Activated CD8-positive, alpha-beta memory T cell treated with anti-CD3 and anti-CD28 coated beads for 24 hours (primary cell): Measurements from ENCODE around the gene CCDC6.
"Not testable (repeated sequence)": the region's sequence is repeated elsewhere in the genome, so short reads cannot be mapped to it uniquely, and the experiment has no call there.

Experiments
- DNase-seq: peaks from one replicate; pipeline ENCODE4 v3.0.0-alpha.2; 2020

CCDC6 gene

DNA sequence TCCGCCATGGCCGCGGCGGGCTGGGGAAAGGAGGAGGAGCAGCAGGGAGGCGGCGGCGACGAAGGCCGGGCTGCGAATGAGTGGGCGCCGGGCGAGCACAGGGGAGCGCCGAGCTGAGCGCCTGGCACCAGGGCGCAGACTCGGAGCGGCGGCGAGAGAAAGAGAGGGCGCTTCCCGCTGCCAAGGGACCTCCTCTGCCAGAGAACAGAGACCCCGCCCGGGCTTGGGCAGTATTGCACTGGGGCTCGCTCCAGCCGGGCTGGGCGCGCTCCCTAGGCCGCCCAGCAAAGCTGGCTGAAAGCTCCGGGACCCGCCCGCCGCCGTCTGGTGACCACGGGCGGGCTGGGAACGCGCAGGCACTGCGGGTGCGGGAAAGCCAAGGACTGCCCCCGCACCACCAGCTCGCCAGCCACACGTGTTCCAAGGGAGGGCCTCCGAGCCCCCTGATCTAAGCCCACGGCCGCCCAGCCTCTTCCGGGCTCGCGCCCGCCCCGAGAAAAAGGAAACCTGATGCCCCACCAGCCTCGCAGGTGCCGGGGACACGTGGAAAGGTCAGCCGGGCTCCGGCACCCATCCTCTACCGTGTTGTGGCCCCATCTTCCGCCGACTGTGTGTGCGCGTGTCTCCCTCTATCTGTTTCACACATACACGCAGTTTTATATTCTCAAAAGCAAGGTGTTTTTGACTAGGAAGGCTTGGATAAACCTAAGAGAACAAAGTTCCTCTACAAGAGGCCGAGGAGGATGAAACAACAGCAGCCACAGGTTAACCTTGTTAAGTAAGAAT lies at the start of gene CCDC6:
Gene CCDC6, minus strand, starts transcription at position 140 of the 786 bp plus-strand sequence. Its CDS starts 132 bp downstream, at position 8.
- DNase-seq = peak; percentile 95

DNA sequence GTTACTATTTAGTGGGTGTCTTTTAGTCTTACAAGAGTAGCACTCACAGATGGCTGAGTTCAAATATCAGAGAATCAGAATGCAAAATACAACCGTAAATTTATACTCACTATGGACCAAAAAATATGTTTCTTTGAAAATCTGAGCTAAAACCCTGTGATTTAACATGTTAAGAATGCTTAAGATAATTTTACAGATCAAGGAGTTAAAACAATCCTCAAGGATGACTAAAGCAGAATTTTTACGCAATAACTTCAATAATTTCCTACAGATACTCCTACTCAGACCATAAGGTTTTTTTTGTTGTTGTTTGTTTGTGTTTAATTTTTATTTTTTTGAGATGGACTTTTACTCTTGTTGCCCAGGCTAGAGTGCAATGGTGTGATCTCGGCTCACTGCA lies 47.9 kb upstream of the CCDC6 start:
- DNase-seq = no peak

DNA sequence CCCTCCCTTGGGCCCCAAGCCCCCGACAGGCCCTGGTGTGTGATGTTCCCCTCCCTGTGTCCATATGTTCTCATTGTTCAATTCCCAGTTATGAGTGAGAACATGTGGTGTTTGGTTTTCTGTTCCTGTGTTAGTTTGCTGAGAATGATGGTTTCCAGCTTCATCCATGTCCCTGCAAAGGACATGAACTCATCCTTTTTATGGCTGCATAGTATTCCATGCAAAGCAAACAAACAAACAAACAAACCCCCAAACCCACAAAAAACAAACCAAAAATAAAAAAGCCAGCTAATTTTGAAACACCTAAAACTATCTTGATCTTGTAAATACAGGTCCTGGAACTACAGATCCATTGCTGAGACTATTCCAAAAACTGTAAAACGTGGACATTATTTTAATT lies 47.4 kb upstream of the CCDC6 start:
- DNase-seq = not testable (repeated sequence)

DNA sequence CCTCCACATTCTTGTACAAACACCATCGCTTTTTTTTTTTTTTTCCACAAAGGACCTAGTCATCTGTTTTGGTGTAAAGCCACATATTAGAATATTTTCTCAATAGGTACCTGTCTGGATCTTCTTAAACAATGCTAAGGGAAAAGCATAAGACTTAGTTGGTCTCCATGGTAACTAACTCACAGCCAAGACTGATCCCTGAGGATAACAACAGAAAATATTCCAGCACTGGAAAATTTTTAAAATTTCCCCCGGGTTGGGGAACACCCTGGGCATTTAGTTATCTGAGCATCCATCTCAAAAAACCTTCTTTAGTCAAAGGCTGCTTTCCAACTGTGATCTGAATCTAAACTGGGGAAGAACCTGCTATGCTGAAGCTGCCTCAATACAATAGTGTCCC lies 43.7 kb upstream of the CCDC6 start:
- no peak for DNase-seq

DNA sequence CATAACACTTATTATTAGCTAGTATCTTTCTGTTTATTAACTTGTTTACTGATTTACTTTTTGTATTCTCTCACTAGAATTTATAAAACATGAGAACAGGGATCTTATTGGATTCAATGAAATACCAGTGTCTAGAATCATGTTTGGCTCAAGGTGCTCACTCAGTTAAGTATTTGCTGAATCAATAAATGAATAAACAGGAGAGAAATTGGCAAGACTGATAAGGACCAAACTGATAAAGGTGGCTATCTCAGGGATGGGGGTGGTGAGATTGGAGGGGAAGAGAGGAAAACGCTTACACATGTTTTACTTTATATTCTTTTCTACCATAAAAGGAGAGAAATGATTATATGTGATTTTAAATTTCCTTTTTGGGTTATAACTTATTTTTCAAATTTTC lies 43.3 kb upstream of the CCDC6 start:
- DNase-seq = no peak

DNA sequence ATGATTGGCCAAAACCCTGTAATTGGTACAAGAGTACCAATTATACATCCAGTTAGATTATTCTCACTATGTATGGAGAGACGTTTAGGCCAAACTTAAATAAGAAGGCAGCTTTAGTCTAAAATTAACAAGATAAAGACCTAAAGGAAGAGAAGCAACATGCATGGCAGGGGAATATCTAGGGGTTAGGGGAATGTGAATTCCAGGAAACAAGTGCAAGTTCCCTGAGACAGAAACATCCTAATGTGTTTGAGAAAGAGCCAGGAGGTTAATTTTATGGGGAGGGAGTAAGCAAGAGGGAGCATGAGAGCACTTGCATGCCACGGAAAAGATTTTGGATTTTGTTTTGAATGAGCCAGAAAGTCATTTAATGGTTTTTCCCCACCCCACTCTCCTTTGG lies 39.6 kb upstream of the CCDC6 start:
- DNase-seq = no peak

DNA sequence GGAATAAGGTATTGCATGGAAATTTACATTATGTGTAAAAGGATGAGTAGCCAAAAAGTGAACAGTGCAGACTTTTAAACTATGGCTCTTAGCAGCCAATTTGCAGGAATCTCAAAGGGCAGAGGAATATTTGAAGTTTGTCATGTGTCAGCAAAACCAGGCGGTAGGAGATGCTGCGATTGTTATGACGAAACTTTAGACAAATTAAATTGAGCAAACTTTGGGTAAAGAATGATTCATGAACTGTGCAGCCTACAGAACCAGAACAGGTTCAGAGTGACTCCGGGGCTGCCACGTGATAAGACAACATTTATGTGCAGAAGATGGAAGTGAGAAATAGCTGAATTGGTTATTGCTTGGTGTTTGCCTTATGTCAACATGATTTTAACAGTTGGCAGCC lies 39.2 kb upstream of the CCDC6 start:
- DNase-seq = no peak

DNA sequence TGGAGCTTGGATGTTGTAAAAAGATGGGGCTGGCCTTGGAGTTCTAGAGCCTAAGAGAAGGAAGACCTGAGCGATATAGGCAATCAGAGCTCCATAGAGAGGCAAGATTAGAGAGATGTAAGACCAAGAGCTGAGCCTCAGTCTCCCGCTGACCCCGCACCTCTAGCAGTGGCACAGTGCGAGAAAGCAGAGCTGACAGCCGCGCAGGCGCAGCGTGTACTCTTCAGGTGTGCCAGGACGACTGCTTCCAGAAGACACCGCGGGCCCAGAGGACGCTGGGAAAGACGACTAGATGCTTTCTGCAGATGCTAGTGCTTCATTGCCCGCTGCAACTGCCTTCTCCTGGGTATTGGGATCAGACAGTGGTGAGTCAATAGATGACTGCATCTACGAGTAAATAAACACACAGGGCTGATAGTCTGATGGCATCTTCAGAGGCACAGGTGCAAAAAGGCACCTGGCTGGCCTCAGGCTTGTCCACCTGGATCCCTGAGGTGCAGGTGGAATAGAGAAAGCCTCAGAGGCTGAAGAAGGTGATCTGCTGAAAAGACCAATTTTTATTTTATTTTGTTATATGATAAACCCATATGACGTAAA lies 38.1 kb upstream of the CCDC6 start:
- no peak for DNase-seq

DNA sequence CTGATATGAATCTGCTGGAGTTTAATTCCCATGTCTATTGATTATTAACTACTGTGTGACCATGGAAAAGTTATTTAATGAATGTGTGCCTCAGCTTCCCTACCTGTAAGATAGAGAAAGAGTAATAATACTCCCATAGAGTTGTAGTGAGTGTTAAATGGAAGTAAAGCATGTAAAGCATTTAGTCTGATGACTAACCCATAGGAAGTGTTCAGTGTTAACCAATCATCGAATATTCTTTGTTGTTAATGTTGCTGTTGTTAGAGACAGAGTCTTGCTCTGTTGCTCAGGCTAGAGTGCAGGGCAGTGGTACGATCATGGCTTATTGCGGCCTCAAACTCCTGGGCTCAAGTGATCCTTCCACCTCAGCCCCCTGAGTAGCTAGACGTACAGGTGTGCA lies 36.2 kb upstream of the CCDC6 start:
- DNase-seq = no peak

DNA sequence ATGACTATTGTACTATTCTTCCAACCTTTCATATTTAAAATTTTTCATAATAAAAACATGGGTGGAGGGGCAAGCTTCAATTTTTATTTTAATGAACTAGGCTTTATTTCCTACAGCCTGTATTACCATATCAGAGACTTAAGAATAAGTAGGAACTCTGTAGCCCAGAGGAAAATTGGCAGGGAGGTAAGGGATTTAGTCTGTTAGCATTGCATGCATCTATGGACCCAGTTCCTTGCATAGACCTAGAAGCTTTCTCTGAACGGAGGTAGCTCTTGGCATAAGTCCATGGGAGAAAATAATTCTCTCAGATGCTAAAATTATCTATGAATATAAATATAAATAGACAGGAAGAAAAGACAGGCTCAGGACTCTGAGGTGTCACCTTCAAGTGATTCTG lies 31.4 kb upstream of the CCDC6 start:
- DNase-seq = no peak

DNA sequence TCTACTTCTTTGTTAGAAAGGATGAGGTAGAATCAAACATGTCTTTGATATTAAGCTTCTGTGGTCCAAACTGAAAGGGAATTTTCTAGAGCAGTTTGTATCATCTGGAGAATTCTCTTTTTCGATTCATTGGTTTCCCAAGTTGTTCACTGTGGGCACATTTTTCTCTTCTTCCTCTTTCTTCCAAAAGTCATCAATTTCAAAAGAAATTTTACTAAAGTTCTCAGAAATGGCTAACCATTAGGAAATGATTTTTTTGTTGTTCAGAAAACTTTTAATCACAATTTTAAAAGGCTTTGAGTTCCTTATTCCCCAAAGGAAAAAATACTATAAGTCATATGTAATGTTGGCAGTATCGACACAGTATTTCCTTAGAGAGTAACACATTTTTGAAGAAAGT lies 28.3 kb upstream of the CCDC6 start:
- no peak for DNase-seq

DNA sequence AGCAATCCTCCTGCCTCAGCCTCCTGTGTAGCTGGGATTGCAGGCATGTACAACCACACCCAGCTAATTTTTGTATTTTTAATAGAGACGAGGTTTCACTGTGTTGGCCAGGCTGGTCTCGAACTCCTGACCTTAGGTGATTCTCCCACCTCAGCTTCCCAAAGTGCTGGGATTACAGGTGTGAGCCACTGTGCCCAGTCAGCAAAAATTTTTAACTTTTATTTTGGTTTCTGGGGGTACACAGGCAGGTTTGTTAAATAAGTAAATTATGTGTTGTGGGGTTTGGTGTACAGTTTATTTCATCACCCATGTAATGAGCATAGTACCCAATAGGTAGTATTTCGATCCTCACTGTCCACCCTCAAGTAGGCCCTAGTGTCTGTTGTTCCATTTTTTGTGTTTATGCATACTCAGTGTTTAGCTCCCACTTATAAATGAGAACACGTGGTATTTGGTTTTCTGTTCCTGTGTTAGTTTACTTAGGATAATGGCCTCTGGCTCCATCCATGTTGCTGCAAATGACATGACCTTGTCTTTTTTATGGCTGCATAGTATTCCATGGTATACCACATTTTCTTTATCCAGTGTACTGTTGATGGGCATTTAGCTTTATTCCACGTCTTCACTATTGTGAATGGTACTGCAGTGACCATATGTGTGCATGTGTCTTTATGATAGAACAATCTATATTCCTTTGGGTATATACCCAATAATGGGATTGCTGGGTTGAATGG lies 24.6 kb upstream of the CCDC6 start:
- not testable (repeated sequence) for DNase-seq

DNA sequence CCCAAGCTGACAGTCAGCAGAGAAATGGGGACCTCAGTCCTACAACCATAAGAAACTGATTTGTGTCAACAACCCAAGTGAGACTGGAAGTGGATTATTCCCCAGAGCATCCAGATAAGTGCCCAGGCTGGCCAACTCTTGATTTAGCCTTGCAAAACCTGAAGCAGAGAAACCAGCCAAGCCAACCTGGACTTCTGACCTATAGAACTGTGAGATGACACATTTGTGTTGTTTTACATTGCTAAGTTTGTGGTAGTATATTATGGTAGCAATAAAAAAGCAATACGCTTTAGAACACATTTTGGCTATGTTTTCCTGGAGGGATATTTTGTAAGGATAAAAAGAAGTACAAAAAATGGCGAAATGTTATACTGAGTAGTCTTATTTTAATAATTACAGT lies 19.7 kb upstream of the CCDC6 start:
- DNase-seq = no peak

DNA sequence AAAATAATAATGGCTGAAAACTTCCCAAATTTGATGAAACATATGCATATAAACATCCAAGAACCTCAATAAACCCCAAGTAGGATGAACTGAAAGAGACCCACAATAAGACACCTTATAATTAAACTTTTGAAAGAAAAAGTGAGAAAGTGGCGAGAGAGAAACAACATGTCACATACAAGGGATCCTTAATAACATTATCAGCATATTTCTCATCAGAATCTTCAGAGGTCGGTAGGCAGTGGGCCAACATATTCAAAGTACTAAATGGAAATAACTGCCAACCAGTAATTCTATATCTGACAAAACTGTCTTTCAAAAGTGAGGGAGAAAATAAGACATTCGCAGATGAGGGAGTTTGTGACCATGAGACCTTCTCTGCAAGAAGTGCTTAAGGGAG lies 16.6 kb upstream of the CCDC6 start:
- no peak for DNase-seq

DNA sequence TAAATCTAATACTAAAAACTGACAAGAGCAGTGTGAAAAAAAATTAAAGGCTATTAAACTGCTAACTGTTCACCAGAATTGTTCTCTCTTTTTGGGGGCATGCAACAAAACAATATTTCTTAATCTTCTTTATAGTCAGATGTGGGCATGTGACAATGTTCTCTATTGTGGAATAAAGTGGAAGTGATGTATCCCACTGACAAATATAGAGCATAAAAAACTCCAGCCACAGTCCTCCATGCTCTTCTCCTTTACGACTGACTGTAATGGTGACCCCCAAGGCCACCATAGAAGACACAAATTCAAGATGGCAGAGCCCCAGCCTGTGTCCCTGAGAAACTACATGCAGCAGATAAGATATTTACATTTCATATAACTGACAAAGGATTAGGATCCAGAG lies 11.6 kb upstream of the CCDC6 start:
- no peak for DNase-seq

DNA sequence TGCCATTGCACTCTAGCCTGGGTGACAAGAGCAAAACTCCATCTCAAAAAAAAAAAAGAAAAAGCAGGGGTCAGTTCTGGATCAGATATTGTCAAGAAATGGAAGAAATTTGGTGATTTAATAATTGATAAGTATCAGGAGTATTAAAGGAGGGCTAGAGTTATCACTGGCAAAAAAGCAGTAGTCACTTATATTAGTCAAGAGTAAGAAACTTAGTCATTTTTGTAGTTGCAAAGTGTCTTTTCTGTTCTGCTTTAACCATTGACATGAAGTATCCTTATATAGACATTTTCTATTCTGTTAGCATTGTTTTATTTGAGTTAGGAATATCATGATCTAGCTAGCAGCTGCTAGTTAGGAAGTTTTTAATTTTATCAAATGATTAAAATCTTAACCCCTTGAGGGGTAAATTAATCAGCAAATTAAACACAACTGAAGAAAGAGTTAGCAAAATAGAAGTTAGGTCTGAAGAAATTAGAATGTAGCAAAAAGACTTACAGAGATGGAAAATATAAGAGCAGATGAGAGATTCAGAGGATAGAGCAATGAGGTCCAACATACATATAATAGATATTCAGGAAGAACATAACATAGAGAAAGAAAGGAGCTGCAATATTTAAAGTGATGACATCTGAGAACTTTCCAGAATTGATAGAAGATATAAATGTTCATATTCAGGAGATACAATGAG lies 7.3 kb upstream of the CCDC6 start:
- no peak for DNase-seq

DNA sequence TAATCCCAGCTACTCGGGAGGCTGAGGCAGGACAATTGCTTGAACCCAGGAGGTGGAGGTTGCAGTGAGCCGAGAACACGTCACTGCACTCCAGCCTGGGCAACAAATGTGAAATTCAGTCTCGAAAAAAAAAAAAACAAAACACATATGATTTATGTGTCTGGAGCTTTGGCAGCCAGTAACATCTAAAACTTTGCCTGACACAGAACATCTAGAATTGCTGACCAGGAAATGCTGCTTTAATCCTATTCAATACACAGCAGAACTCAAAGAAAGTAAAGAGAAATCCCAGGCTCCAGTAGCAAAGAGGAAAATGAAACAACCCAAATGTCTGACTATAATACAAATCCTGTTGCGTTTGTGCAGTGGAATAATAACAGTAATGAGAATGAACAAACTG lies 4.5 kb upstream of the CCDC6 start:
- no peak for DNase-seq

DNA sequence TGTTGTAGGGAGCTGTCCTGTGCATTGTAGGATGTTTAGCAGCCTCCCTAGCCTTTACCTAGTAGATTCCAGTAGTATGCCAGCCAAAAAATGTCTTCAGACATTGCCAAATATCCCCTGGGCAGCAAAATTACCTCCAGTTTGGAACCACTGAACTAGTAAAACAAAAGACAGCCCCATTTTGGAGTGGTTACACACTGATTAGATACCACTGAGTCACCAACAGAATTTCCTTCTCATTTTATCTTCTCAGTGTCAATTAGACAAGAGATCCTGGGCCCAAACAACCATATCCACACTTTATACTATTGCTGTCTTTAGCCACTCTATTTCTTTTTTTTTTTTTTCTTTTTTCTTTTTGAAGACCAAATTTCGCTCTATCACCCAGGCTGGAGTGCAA lies 3.5 kb upstream of the CCDC6 start:
- DNase-seq = no peak

DNA sequence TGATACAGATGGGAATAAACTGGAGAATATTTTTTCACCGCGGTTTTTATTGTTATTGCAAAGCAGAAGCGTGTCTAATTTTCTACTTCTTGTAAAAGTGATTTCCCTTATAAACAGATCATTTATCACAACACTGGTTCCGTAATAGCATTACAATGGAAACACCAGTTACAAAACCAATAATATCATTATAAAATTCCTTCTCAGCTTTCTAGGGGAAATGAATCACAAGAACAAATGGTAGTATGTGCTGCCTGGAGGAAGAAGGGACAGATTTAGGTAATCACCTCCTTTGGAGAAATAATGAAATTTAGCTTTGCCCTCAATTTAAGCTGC lies 2.4 kb upstream of the CCDC6 start:
- DNase-seq = no peak

DNA sequence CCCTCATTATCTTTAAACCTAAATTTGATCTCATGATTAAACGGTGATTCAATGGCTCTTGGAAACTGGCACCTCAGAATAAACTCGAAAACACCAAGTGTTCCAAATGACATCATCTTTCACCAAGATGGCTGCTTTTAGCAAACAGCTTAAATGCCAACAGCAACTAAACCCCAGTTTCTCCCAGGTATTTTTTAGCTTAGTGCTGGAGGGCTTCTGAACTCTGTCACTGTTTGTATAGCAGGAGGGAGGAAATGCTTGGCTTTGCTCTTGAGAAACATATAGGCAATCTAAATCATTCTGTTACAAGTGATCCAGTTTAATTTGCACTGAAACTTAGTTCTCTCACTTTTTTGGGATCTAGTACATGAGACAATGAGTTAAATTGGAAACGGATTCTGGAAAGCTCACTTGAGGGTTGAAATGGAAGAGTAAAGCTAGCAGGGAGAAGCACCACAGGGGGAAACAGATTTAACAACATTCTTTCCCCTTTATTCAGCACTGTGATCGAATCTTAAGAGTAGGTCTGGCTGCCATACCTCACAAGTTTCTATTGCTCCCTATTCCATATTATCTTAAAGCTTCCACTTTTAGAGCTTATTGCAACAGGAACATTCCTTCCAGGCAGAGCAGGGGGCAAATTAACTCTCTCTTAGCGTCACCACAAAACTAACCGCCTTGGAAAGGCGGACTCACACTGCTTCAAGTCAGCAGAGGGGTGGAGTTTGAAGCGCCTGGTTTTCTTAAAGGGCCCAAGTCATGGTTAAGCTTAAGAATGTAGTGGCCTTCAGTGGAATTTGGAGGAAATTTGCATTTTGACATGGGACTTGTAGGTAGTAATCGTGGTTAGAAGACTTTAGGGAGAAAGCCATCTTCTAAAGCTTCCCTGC lies 1.8 kb upstream of the CCDC6 start:
- DNase-seq = peak; percentile 66

DNA sequence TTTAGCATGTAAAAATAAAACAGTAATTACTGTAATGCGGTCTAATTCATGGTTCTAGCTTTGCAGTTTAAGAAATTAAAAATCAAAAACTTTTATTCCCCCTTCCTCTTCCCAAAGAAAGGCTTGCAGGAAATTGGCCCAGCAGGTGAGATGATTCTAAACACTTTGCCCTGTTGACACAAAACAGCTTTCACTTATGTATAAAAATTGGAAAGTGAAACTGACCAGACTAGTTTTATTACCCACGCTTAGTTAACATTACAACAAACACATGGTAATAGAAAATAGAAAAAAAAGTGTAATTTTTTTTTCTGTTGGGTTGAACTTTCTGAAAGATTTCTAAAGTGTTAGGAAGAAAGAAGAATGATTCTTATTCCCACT lies 1.2 kb upstream of the CCDC6 start:
- DNase-seq = no peak

DNA sequence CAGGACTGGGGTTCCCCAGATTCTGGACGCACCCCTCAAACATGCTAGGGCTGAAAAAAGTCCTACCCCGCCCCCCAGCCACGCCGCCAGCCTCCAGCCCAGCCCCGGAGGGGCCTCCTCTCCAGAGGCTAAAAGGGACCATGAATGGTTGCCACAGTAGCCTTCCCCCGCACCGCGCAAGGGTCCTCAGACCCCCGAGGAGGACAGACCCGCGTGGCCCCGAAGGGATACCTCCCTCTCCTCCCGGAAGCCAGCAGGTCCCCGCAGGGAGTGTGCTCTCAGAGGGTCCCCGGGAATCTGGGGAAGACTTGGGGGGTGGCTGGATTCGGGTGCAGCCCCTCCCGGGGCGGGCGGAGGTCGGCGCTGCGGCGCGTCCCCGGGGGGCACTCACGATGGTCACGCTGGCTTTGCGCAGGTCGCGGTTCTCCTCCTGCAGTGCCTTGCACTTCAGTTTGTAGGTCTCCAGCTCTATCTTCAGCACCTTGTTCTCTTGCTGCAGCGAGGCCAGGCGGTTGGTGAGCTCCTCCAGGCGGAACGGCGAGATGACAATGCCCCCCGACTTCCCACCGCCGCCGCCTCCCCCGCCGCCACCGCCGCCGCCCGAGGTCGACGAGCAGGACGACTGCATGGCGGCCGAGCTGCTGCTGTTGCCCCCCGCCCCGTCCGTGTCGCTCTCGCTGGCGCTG lies 482 bp downstream of the CCDC6 start:
- DNase-seq = peak; percentile 68
